IPS DF 4.7 (cell line): ENCODE results near the gene C11orf21.

Experiments used
- DNase-seq: peaks from one replicate; pipeline ENCODE4 v3.0.0-alpha.2; 2013; ENCODE audit warnings: low spot score; ENCODE audit errors: extremely low read depth

Gene C11orf21

GRCh38 chr11:2308713-2309112 is 7.0 kb upstream of the C11orf21 start:
- no peak for DNase-seq

DNA sequence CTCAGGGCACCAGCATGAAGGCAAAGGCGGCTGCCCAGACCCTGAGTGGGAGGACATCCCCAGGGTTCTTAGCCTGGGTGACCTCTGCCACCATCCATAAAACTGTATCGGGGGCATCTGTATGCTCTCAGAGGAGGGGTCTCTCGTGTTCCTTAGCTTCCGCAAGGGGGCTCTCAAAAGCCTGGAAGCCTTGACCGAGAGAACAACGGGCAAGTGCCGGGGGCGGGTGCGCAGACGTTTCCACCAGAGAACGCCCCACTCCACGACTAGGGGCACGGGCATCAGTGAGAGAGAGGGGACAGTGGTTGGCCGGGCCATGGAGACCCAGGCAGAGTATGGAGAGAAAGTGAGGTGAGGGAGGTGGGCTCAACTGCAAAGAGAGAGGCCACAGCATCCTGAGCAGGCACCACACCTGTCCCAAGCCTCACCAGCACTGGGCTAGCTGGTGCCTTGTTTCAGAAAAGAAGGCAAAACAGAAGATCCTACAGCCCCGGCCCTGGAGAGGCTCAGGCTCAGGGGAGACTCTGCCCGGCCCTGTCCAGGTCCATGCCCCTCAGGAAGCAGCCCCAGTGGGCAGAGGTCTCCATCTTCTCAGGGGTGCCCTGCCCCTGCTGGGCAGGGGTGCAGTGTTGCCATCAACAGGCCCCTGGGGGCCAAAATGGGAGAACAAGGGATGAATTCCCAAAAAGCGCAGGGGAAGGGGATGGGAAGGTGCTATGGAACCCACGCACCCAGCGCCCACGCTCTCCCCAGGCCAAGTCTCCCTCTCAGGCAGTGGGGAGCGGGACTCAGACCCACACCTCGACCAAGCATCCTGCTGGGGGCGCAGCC is 6.0 kb upstream of the C11orf21 start:
- DNase-seq, result no peak

GRCh38 chr11:2306877-2307500 is 5.3 kb upstream of the C11orf21 start:
- DNase-seq, result no peak

DNA sequence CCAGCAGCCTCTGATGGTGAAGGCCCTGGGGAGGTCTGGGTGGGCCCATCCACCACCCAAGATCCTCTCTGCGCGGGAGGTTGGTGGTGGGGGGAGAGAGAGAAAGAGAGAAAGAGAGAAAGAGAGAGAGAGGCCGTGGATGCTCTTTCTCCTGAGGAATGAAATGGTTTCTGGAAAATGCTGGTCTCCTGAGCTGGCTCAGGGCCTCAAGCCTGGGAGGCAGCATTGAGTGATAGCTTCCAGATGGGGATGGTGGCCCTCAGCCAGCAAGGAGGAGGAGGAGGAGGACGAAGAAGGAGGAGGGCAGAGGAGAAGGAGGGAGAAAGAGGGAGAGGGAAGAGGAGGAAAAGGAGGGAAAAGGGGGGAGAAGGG is 4.7 kb upstream of the C11orf21 start:
- DNase-seq, result no peak

DNA sequence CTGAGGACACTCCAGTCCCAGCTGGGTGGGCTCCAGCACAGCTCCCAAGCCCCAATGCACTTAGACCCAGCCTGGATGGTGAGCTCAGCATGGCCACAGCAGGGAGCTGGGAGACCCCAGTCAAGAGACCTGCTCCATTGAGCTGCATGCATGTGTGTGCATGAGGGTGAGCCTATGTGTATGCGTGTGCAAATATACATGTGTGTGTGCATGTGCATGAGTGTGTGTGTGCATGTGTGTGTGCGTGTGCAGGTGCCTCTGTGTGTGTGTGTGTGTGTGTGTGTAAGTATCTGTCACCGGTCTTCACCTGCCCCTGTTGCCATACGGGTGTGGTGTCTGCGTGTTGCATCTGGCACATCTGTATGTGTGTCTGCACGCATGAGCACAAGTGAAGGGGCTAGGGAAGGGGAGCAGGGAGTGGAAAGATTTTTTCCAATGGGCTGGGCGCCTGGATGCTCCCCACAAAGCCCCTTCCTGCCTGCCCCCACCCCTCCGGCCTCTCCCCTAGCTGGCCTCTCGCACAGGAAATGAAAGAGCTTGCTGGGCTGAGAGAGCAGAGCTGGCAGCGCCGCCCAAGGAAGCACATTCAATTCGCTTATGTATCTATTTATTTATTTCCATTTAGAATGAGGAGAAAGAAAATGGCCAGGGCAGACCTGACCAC is 4.2 kb upstream of the C11orf21 start:
- no peak for DNase-seq

- peak; percentile 30 for DNase-seq
These were observed 3.5 kb upstream of the C11orf21 start for GRCh38 chr11:2305140-2305778.

DNA sequence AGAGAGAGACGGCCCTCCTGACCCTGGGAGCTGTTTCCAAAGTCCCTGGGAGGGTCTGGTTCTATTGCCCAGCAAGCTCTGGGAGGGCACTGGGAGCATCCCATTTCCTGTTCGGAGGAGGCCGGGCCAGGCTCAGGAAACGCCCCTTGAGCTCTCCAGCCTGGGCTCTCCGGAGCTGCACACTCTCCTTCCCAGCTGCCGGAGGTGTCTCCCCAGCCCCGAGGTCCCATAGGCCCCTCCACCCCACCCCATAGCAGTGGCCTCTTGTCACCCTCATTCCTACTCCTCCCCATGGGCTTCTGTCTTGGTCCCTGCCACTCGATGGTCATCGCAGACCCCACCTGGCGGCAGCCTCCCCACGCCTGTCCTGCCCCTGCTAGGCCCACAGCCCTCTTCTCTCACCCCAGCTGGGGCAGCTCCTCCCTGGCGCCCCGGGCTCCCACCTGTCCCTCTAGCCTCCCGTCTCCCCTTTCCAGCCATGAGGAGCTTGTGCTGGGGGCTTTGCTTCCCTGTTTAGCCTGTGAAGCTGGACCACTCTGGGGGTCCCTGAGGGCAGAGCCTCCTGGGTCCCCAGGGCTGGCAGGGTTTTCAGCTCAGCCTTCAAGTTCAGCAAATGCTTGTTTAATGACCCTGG is 2.9 kb upstream of the C11orf21 start:
- no peak for DNase-seq

GRCh38 chr11:2303627-2304505 is 2.1 kb upstream of the C11orf21 start:
- DNase-seq, result no peak

GRCh38 chr11:2302896-2303626 is 1.3 kb upstream of the C11orf21 start:
- DNase-seq, result no peak

DNA sequence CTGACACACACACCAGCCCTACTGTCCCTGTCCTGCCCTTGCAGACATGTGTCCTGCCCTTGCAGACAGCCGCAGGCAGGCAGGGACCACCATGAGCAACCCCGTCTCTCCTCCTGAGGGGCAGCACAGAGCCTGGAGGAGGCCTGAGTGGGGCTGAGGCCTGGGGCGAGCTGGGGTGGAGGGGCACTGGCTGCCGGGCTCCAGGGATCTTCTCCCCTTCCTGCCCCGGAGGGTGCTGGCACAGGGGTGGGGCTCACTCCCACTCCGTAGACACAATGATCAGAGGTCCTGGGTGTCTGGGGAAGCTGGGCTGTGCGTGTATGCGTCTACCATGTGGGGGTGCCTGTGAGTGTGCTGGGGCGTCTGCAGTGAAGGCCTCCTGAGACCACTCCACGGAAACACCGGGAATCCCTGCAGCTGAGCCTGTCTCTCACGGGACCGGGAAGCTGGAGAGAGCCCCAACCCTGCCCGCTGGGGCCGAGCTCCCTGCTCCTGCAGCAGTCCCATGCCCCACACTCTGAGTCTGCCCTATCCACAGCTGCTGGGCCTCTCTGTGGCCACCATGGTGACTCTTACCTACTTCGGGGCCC is 683 bp upstream of the C11orf21 start:
- DNase-seq, result no peak

DNA sequence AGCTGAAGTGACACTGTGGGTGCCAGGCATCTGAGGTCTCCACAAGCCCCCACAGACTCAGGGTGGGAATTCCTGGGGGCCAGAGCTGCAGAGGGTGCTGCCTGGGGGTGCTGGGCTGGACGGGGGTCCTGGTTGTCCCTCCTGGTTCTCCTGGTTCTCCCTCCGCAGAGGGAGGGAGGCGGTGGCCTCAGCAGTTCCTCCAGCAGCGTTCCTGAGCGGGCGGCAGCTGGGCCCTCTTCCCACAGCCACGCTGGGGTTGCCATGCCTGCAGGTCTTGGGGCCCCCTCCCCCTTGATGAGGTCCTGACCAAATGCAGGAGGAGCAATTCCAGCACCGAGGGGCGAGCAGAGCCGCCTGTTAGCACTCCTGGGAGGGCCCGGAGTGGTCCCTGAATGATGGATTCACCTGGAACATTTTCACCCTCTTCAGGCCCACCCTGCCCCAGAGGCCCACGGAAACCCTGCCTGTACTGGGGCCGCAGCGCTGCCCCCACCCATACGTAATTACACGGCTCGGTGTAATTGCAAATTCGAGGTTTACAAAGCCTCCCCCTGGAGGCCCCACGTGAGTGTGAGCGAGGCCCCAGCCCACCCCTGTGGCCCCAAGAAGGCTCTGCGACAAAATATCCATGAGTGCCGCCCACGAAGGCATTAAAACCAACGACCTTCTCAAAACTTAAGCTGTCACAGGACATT is 635 bp downstream of the C11orf21 start:
- no peak for DNase-seq

DNA sequence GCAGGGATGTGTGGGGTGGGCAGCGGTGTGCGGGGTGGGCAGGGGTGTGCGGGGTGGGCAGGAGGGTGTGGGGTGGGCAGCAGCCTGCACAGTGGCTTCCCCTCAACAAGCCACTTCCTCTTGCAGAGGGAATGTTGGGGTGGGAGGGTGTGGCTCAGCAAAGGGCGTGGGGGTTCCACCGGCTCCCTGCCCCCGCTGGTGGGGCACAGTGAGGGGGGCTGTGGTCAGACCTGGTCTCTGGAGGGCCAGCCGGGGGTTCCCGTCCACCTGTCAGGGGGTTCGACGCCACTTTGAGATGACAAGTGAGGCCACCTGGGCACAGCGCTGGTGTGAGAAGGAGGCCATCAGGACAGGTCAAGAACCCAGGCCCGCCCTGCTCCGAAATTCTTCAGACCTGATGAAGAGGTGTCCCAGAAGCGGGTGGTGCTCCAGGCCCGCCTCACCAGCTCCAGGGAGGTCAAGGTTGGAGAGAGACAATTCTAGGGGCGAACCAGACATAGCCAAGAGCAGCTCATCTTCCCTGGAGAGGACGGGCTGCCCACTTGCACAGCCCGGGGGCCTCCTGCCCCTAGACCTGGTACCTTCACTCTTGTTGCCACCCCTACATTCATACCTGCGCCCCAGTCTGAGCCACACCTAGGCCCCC is 1.3 kb downstream of the C11orf21 start:
- no peak for DNase-seq

GRCh38 chr11:2299773-2300172 is 1.9 kb downstream of the C11orf21 start:
- DNase-seq, result no peak

DNA sequence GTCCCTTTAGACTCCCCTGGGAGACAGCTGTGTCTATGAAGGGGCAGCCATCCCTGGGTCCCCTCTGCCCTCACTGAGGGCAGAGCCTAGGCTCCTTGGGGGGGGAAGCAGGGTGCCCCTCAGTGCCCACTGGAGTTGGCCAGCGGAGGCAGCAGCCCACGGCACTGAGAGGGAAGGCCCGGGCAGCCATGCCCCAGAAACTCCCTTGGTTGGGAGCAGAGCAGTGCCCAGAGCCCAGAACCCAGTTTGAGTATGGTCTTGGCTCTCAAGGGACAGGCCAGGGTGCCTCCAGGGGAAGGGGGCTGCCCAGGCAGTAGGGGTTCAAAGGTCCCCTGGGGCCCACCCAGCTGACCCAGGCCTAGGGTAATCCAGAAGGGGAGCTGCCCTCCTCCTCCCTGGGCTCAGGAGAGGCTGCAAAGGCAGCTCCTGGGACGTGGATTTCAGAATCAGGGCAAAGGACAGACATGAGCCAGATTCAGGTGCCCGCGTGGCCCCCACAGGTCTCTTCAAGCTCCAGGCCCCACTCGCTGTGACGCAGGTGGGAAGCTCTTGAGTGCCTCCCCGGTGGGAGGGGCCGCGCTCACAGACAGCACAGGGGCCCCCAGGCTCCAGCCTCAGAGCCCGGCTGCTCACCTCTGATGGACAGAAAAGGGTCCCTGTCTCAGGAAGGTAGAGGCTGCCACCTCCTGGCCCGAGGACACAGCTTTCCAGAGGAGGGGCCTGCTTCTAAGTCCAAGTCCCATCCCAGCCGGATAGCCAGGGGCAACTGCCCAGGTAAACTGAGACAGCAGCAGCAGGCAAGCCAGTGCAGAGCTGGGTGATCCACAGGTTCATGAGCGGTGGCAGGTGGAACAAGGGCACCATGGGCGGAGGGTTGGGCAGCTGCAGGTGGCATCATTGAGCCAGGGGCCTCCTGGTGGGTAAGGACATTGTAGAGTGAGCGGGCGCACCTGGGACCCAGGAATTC is 2.6 kb downstream of the C11orf21 start:
- DNase-seq, result no peak

- no peak for DNase-seq
These were observed 3.5 kb downstream of the C11orf21 start for GRCh38 chr11:2298131-2298794.

- no peak for DNase-seq
These were observed 4.1 kb downstream of the C11orf21 start for GRCh38 chr11:2297623-2298030.
